SK-N-SH (cell line): ENCODE measurements around the gene STX1B.

Experiments
- CTCF ChIP-seq: fragments of 200-600 bp; sonication (generic); IDR thresholded peaks from 2 replicates; pipeline ENCODE4 v1.6.1; 2017; ENCODE audit warnings: antibody characterized with exemption, mild to moderate bottlenecking, moderate library complexity
- ELF1 ChIP-seq: IDR thresholded peaks from 2 replicates; pipeline ENCODE4 v1.4.0; 2012
- TF ChIP-seq, protein P1 (sequence below): IDR thresholded peaks from 2 replicates; pipeline ENCODE4; 2012

DNA sequence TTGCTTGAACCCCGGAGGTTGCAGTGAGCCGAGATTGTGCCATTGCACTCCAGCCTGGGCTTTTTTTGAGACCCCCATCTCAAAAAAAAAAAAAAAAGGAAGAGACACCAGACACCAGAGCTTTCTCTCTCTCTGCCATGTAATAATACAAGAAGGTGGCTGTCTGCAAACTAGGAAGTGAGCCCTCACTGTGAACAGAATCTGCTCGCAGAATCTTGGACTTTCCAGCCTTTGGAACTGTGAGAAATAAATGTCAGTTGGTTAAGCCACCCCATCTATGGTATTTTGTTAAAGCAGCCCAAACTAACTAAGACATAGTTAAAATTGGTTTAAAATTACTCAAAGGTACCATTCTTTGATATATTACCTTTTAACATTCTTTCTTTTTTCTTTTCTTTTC, 10.1 kb upstream of the STX1B start:
- TF ChIP-seq CTCF = no peak
- TF ChIP-seq, protein P1, sequence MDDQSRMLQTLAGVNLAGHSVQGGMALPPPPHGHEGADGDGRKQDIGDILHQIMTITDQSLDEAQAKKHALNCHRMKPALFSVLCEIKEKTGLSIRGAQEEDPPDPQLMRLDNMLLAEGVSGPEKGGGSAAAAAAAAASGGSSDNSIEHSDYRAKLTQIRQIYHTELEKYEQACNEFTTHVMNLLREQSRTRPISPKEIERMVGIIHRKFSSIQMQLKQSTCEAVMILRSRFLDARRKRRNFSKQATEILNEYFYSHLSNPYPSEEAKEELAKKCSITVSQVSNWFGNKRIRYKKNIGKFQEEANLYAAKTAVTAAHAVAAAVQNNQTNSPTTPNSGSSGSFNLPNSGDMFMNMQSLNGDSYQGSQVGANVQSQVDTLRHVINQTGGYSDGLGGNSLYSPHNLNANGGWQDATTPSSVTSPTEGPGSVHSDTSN = no peak
- TF ChIP-seq ELF1 = no peak
